Stimulated activated CD4-positive, alpha-beta T cell treated with anti-CD3 and anti-CD28 coated beads, Interleukin-1b, Interleukin-23, amount 100 ng/mL, for 1 hour (primary cell): ENCODE results near the gene APOA4.
A peak's percentile ranks its signal among the peaks of the same experiment; 100 is the strongest.

Experiments used
- DNase-seq, 2 donors: peaks; one replicate each; pipeline ENCODE4 v3.0.0-alpha.2; 2020; ENCODE audit warnings: low read depth in 2 of 2

APOA4 gene

DNA sequence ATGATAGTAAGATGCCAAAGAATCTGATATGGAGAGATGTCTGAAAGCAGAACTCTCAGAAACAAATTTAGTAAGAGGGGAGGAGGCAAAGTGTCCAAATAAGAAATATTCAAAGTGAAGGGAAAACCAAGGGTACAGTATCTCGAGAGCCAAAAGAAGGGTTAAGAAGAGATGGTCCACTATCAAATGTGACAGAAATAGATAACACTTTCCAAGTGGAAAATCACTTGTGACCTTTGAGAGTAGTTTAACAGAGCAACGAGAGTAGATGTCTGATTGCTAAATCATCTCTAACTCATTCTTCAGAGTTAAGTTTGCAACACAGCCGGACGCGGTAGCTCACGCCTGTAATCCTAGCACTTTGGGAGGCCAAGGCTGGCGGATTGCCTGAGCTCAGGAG is 46.0 kb downstream of the APOA4 start:
- DNase-seq = no peak

DNA sequence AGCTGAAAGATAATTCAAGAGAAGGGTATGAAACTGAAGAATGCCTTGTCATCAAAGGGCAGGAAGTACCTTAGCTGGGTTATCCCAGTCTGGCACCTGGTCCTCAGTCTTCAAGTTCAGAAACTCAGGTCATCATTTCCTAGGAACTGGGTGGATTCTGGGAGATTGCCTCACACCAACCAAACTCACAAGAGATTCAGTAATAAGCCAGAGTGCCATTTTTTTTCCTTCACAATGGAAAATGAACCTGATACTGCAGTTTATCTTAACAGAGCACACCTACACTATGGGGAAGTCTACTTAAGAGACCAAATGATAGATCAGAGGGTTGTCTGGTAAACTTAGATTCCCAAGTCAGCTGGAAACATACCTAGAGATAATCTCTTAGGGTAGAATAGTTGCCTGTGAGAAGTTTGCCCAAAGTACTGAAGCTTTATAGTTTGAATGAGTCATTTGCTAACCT is 46.6 kb downstream of the APOA4 start:
- DNase-seq = no peak

DNA sequence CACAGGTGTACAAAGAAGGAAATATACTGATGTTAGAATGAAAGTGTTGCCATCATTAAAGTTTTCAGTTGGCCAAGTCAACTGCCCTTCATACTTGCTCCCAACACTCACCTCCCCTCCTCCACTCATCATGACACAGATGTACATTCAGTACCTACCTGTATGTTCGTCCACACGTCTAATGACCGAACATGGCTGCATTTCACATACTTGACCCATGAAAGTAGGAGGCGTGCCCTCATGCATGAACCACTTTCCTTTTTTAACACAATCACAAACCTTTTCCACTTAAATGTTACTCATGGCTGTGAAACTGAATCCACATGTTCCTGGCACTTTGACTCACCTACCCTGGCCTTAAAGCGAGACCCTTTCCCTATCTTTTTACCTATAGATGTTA is 47.1 kb downstream of the APOA4 start:
- no peak for DNase-seq

DNA sequence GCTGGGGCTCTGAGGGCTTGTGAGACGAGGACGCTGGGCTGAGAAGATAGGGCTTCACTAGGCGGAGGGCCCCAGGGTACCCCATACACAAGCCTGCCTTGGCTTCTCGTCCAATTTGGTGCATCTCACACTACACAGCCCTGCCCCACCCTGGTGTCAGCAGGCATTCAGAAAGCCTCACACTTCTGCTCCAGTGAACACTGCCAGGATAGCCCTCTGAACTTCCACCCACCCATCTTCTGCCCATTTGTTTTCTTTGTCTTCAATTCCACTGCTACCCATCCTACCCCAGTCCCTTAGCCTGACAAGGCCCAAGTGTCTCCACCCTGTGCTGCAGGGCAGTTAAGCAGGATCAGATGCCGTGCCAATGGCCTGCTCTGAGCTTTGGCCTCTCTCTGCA is 48.4 kb downstream of the APOA4 start:
- DNase-seq = no peak

DNA sequence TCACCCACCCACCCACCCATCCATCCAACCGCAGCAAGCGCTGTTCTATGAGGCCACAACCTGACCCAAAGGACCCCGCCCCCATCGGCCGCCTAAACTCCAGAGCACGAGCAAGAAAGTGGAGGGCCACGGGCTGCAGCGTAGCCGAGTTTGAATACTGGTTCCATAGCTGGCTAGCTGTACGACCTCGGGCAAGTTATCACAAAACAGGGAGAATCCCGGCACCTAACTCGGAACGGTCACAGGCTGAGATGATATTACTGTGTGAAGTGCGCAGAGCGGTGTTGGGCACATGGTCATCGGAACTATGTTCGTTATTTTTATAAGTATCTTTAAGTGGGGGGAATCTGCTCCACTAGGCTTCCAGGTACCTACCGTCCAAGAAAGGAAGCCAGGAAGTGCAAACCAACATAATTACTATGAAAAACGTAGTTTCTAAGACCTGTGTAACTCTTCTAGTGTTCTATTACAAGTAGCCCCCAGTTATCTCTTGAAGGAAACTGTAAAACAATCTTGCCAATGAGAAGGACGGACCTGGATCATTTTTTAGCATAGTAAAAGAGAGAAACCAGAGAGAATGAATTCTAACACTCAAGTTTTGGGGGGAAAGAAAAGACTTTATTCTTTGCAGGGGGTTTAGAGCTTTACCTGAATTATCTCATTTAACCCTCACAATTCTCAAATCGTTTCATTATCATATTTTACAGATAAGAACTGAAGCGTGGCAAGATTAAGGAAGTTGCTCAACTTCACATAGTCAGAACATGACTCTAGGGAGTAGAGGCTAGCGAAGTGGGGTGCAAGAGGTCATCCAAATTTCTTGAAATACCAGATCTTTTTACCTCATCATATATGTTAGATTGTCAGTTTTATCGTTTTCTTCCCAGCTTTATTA is 49.7 kb downstream of the APOA4 start:
- DNase-seq = no peak

DNA sequence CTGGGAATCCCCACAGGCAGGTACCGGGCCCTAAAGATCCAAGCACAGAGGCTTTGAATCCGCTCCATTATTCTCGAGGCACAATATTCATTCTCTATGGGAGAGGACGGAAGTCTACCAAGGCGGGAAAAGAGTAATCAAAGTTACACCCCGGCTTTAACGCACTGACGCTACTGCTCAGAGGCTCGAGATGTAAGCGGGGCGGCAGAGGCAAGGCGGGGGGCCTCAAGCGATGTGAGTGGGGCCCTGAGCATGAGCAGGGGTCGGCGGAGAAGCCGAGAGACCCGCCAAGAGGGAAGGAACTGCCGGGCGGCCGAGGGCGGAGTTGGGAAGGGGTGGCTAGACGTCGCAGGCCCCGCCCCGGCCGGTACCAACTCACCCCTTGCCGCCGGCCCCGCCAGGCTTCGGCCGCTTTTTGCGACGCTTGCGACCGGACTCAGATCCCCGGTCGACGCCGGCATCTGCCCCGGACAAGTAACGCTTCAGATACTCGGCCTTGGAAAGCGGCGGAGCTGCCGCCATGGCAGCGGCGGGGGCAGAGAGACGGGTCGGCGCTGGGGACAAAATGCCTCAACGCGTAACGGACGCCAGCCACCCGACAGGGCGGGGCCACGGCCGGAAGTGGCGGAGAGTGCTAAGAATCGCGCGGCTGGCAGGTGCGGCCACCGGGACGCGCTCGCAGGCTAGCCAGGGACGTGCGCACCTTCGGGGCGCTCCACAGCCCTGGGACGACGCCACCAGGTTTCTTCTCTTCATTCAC is 50.5 kb downstream of the APOA4 start, which contains the start of gene BUD13:
Gene BUD13 (minus strand): TSS at position 545 of the 760 bp plus-strand sequence. CDS start 23 bp downstream, at position 522.
- peak; percentile 75 to 95 for DNase-seq

DNA sequence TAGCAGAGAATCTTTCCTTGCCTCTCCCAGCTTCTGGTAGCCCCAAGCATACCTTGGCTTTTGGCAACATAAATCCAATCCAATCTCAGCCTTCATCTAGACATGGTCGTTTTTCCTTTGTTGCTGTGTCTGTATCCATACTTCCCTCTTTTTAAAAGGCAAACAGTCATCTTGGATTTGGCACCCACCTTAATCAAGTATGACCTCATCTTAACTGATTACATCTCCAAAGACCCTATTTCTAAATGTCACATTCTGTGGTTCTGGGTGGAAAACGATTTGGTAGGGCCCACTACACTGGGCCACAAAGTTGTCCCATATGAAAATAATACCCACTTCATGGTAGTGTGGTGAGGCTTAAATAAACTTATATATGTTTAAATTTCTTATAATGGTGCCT is 51.2 kb downstream of the APOA4 start:
- DNase-seq = no peak
